KOPT-K1 (cell line): ENCODE data around the gene FCN1.

Source experiments
- H3K27ac ChIP-seq: fragments of 200-600 bp; sonication (generic); 2 replicates; pipeline ENCODE4 v1.5.1; 2016; ENCODE audit warnings: antibody characterized with exemption, mild to moderate bottlenecking, low read depth, low read length; ENCODE audit not compliant: poor library complexity, severe bottlenecking
- H3K36me3 ChIP-seq: fragments of 200-600 bp; sonication (generic); 2 replicates; pipeline ENCODE4 v1.5.1; 2017; ENCODE audit warnings: antibody characterized with exemption, mild to moderate bottlenecking, low read length, moderate library complexity; ENCODE audit not compliant: insufficient read depth
- H3K9me3 ChIP-seq: fragments of 200-600 bp; sonication (generic); 2 replicates; pipeline ENCODE4 v1.5.1; 2017; ENCODE audit warnings: antibody characterized with exemption, low read length, mild to moderate bottlenecking; ENCODE audit not compliant: insufficient read depth, poor library complexity, severe bottlenecking

The FCN1 gene

GRCh38 chr9:134896834-134897583 lies 20.7 kb downstream of the FCN1 start:
- Histone ChIP-seq H3K9me3 (no peaks in the 10 kb centered on the region), H3K36me3 (no peaks in the 10 kb centered on the region), H3K27ac (no peak overlapping the region)

- no peak overlapping the region for H3K27ac ChIP-seq
- no peaks in the 10 kb centered on the region for H3K36me3 ChIP-seq
- no peaks in the 10 kb centered on the region for H3K9me3 ChIP-seq
These were observed 21.5 kb downstream of the FCN1 start for GRCh38 chr9:134895908-134896833.

- Histone ChIP-seq H3K9me3 (no peaks in the 10 kb centered on the region), H3K27ac (no peak overlapping the region), H3K36me3 (no peaks in the 10 kb centered on the region)
These were observed 22.2 kb downstream of the FCN1 start for GRCh38 chr9:134895567-134895907.

GRCh38 chr9:134895097-134895496 lies 22.6 kb downstream of the FCN1 start:
- no peak overlapping the region for H3K27ac ChIP-seq
- H3K36me3 ChIP-seq: no peaks in the 10 kb centered on the region
- no peaks in the 10 kb centered on the region for H3K9me3 ChIP-seq

GRCh38 chr9:134894136-134894860 lies 23.4 kb downstream of the FCN1 start:
- no peak overlapping the region for H3K27ac ChIP-seq
- no peaks in the 10 kb centered on the region for H3K9me3 ChIP-seq
- no peaks in the 10 kb centered on the region for H3K36me3 ChIP-seq

GRCh38 chr9:134892820-134893420 lies 24.8 kb downstream of the FCN1 start:
- H3K36me3 ChIP-seq: no peaks in the 10 kb centered on the region
- H3K9me3 ChIP-seq: no peaks in the 10 kb centered on the region
- no peak overlapping the region for H3K27ac ChIP-seq

- Histone ChIP-seq H3K9me3 (no peaks in the 10 kb centered on the region), H3K36me3 (no peaks in the 10 kb centered on the region), H3K27ac (no peak overlapping the region)
These were observed 25.5 kb downstream of the FCN1 start for GRCh38 chr9:134892221-134892620.

- Histone ChIP-seq H3K9me3 (no peaks in the 10 kb centered on the region), H3K27ac (no peak overlapping the region), H3K36me3 (no peaks in the 10 kb centered on the region)
These were observed 26.0 kb downstream of the FCN1 start for GRCh38 chr9:134891713-134892112.

- H3K36me3 ChIP-seq: no peaks in the 10 kb centered on the region
- H3K27ac ChIP-seq: no peak overlapping the region
- H3K9me3 ChIP-seq: no peaks in the 10 kb centered on the region
These were observed 26.7 kb downstream of the FCN1 start for GRCh38 chr9:134891053-134891452.

- Histone ChIP-seq H3K36me3 (no peaks in the 10 kb centered on the region), H3K27ac (no peak overlapping the region), H3K9me3 (no peaks in the 10 kb centered on the region)
These were observed 27.6 kb downstream of the FCN1 start for GRCh38 chr9:134890155-134890495.

GRCh38 chr9:134889386-134890154 lies 28.1 kb downstream of the FCN1 start:
- Histone ChIP-seq H3K36me3 (no peaks in the 10 kb centered on the region), H3K27ac (no peak overlapping the region), H3K9me3 (no peaks in the 10 kb centered on the region)

- H3K9me3 ChIP-seq: no peaks in the 10 kb centered on the region
- no peak overlapping the region for H3K27ac ChIP-seq
- no peaks in the 10 kb centered on the region for H3K36me3 ChIP-seq
These were observed 29.0 kb downstream of the FCN1 start for GRCh38 chr9:134888603-134889190.

GRCh38 chr9:134887686-134888602 lies 29.8 kb downstream of the FCN1 start:
- H3K27ac ChIP-seq: no peak overlapping the region
- no peaks in the 10 kb centered on the region for H3K9me3 ChIP-seq
- H3K36me3 ChIP-seq: no peaks in the 10 kb centered on the region
